ENCODE data around the gene SMAD6.

The SMAD6 gene

GRCh38 chr15:66734961-66735908, 33.2 kb downstream of the SMAD6 start:
- Mint-ChIP-seq H3K4me1 (no peaks in the 10 kb centered on the region), H3K9me3 (no peaks in the 10 kb centered on the region), H3K36me3 (ENCODE audit: insufficient read depth) (no peaks in the 10 kb centered on the region), H3K27me3 (peaks cover 15% of the 10 kb centered on the region), H3K4me3 (no peak overlapping the region), H3K27ac (ENCODE audit: low read depth) (no peak overlapping the region)
- DNase-seq (ENCODE audit: low spot score in 2 of 2), result no peak
- no peak for ATAC-seq (replicated peaks; ENCODE audit: extremely low read depth, poor library complexity, severe bottlenecking)

- Mint-ChIP-seq H3K27me3 (peaks cover 20% of the 10 kb centered on the region), H3K9me3 (no peaks in the 10 kb centered on the region), H3K4me1 (no peaks in the 10 kb centered on the region), H3K27ac (ENCODE audit: low read depth) (no peak overlapping the region), H3K36me3 (ENCODE audit: insufficient read depth) (no peaks in the 10 kb centered on the region), H3K4me3 (no peak overlapping the region)
- DNase-seq (ENCODE audit: low spot score in 2 of 2), result no peak
- ATAC-seq (replicated peaks; ENCODE audit: extremely low read depth, poor library complexity, severe bottlenecking), result no peak
Observed at GRCh38 chr15:66735909-66736305, 33.9 kb downstream of the SMAD6 start.

- ATAC-seq (replicated peaks; ENCODE audit: extremely low read depth, poor library complexity, severe bottlenecking) (no peak), DNase-seq (ENCODE audit: low spot score in 2 of 2) (no peak)
- H3K9me3 Mint-ChIP-seq, result no peaks in the 10 kb centered on the region
- H3K27me3 Mint-ChIP-seq, result peaks cover 20% of the 10 kb centered on the region
- H3K36me3 Mint-ChIP-seq (ENCODE audit: insufficient read depth), result no peaks in the 10 kb centered on the region
- no peak overlapping the region for H3K27ac Mint-ChIP-seq (ENCODE audit: low read depth)
- H3K4me3 Mint-ChIP-seq, result no peak overlapping the region
- H3K4me1 Mint-ChIP-seq, result no peaks in the 10 kb centered on the region
Observed at GRCh38 chr15:66737243-66738010, 35.4 kb downstream of the SMAD6 start.

DNA sequence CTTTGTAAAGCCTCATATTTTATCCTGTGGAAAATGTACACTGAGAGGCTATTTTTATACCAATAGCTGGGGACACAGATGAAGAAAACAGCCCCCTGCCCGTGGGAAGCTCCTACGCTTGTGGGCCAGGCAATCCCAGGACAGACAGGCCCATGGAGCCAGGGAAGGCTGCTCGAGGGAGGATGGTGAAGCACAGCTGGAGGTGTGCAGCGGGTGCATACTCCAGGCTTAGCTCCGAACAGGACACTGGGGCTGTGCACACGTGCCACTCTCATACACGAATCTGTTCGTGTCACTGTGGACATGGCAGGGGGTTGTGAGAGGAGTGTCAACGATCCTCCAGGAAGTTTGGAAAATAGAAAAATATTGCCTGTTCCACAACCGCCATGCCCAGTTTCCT, 36.1 kb downstream of the SMAD6 start:
- Mint-ChIP-seq H3K9me3 (no peaks in the 10 kb centered on the region), H3K36me3 (ENCODE audit: insufficient read depth) (no peaks in the 10 kb centered on the region), H3K4me3 (no peak overlapping the region), H3K4me1 (no peaks in the 10 kb centered on the region), H3K27me3 (peaks cover 20% of the 10 kb centered on the region), H3K27ac (ENCODE audit: low read depth) (no peak overlapping the region)
- ATAC-seq (replicated peaks; ENCODE audit: extremely low read depth, poor library complexity, severe bottlenecking) (no peak), DNase-seq (ENCODE audit: low spot score in 2 of 2) (no peak)

GRCh38 chr15:66738595-66738994, 36.6 kb downstream of the SMAD6 start:
- Mint-ChIP-seq H3K4me3 (no peak overlapping the region), H3K27me3 (peaks cover 20% of the 10 kb centered on the region)
- no peak for ATAC-seq (replicated peaks; ENCODE audit: extremely low read depth, poor library complexity, severe bottlenecking)

DNA sequence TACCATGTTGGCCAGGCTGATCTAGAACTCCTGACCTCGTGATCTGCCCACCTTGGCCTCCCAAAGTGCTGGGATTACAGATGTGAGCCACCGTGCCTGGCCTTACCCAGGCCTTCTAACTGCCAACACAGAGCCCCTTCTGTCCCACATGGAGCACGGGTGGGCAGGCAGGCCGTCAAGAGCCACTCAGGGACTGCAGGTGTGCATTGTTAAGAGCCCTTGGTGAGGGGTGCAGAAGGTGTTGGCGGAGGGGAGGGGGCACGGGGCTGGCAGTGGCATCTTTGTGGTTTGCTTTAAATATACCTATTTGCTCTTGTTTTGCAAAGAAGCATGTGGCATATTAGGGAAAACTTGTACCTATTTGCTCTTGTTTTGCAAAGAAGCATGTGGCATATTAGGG, 37.3 kb downstream of the SMAD6 start:
- no peak for ATAC-seq (replicated peaks; ENCODE audit: extremely low read depth, poor library complexity, severe bottlenecking)
- DNase-seq (ENCODE audit: low spot score in 2 of 2), result no peak
- no peak overlapping the region for H3K4me3 Mint-ChIP-seq
- H3K27ac Mint-ChIP-seq (ENCODE audit: low read depth), result no peak overlapping the region
- H3K27me3 Mint-ChIP-seq, result peaks cover 20% of the 10 kb centered on the region
- H3K9me3 Mint-ChIP-seq, result no peaks in the 10 kb centered on the region
- H3K4me1 Mint-ChIP-seq, result no peaks in the 10 kb centered on the region
- no peaks in the 10 kb centered on the region for H3K36me3 Mint-ChIP-seq (ENCODE audit: insufficient read depth)

More at GRCh38 chr15:66738595-66738994, 36.6 kb downstream of the SMAD6 start:
- no peak overlapping the region for H3K27ac Mint-ChIP-seq (ENCODE audit: low read depth)
- H3K36me3 Mint-ChIP-seq (ENCODE audit: insufficient read depth), result no peaks in the 10 kb centered on the region
- H3K4me1 Mint-ChIP-seq, result no peaks in the 10 kb centered on the region
- H3K9me3 Mint-ChIP-seq, result no peaks in the 10 kb centered on the region
- DNase-seq (ENCODE audit: low spot score in 2 of 2), result no peak

GRCh38 chr15:66740802-66741201, 38.8 kb downstream of the SMAD6 start:
- no peaks in the 10 kb centered on the region for H3K9me3 Mint-ChIP-seq
- no peak overlapping the region for H3K27ac Mint-ChIP-seq (ENCODE audit: low read depth)
- no peaks in the 10 kb centered on the region for H3K4me1 Mint-ChIP-seq
- no peak for DNase-seq (ENCODE audit: low spot score in 2 of 2)
- no peak overlapping the region for H3K4me3 Mint-ChIP-seq
- no peak for ATAC-seq (replicated peaks; ENCODE audit: extremely low read depth, poor library complexity, severe bottlenecking)
- peaks cover 19% of the 10 kb centered on the region for H3K27me3 Mint-ChIP-seq
- H3K36me3 Mint-ChIP-seq (ENCODE audit: insufficient read depth), result no peaks in the 10 kb centered on the region

DNA sequence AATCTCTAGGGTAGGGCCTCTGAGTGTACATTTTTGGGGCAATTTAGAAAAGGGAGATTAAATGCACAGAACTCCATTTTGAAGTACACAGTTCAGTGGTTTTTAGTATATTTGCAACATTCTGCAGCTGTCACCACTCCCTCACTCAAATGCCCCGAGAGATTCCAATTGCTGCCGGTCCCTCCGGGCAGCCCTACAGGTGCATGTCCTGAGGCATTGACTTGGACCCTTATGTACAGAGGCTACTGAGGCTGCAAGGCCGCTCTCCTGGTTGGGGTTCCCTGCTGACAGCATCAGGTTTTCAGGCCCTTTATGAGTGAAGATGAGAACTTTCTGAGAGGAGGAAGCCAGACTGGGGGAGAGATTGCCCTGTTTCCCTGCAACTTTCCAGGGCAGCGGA, 39.6 kb downstream of the SMAD6 start:
- ATAC-seq (replicated peaks; ENCODE audit: extremely low read depth, poor library complexity, severe bottlenecking), result no peak
- peaks cover 18% of the 10 kb centered on the region for H3K27me3 Mint-ChIP-seq
- no peak for DNase-seq (ENCODE audit: low spot score in 2 of 2)
- H3K9me3 Mint-ChIP-seq, result no peaks in the 10 kb centered on the region
- no peaks in the 10 kb centered on the region for H3K4me1 Mint-ChIP-seq
- no peak overlapping the region for H3K4me3 Mint-ChIP-seq
- H3K27ac Mint-ChIP-seq (ENCODE audit: low read depth), result no peak overlapping the region
- no peaks in the 10 kb centered on the region for H3K36me3 Mint-ChIP-seq (ENCODE audit: insufficient read depth)

GRCh38 chr15:66742286-66742685, 40.2 kb downstream of the SMAD6 start:
- ATAC-seq (replicated peaks; ENCODE audit: extremely low read depth, poor library complexity, severe bottlenecking) (no peak), DNase-seq (ENCODE audit: low spot score in 2 of 2) (no peak)
- H3K27ac Mint-ChIP-seq (ENCODE audit: low read depth), result no peak overlapping the region
- no peak overlapping the region for H3K4me3 Mint-ChIP-seq
- no peaks in the 10 kb centered on the region for H3K36me3 Mint-ChIP-seq (ENCODE audit: insufficient read depth)
- H3K4me1 Mint-ChIP-seq, result no peaks in the 10 kb centered on the region
- H3K27me3 Mint-ChIP-seq, result peaks cover 18% of the 10 kb centered on the region
- no peaks in the 10 kb centered on the region for H3K9me3 Mint-ChIP-seq

DNA sequence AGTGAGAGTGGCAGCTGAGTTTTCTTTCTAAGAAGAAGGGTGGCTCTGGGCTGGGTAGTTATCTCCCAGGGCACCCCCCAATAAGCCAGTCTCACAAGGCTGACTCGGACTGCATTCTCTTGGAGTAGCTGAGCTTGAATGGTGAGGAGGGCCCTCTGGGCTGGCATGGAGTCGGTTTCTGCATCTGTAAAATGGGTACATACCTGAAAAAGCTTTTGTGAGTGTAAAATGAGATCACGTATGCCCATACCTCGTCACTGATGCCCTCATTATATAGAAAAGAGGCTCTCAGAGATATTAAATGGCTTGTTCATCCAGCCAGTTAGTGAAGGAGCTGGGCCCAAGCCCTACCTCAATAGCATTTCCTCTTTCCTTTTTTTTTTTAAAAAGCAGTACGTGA, 41.2 kb downstream of the SMAD6 start:
- Mint-ChIP-seq H3K27me3 (peaks cover 27% of the 10 kb centered on the region), H3K4me3 (no peak overlapping the region), H3K36me3 (ENCODE audit: insufficient read depth) (no peaks in the 10 kb centered on the region), H3K27ac (ENCODE audit: low read depth) (no peak overlapping the region), H3K4me1 (no peaks in the 10 kb centered on the region), H3K9me3 (no peaks in the 10 kb centered on the region)
- ATAC-seq (replicated peaks; ENCODE audit: extremely low read depth, poor library complexity, severe bottlenecking), result no peak
- no peak for DNase-seq (ENCODE audit: low spot score in 2 of 2)

- Mint-ChIP-seq H3K9me3 (no peaks in the 10 kb centered on the region), H3K4me3 (no peak overlapping the region), H3K27me3 (peaks cover 30% of the 10 kb centered on the region), H3K4me1 (no peaks in the 10 kb centered on the region), H3K36me3 (ENCODE audit: insufficient read depth) (no peaks in the 10 kb centered on the region), H3K27ac (ENCODE audit: low read depth) (no peak overlapping the region)
- no peak for ATAC-seq (replicated peaks; ENCODE audit: extremely low read depth, poor library complexity, severe bottlenecking)
- no peak for DNase-seq (ENCODE audit: low spot score in 2 of 2)
Observed at GRCh38 chr15:66743703-66744536, 41.9 kb downstream of the SMAD6 start.

DNA sequence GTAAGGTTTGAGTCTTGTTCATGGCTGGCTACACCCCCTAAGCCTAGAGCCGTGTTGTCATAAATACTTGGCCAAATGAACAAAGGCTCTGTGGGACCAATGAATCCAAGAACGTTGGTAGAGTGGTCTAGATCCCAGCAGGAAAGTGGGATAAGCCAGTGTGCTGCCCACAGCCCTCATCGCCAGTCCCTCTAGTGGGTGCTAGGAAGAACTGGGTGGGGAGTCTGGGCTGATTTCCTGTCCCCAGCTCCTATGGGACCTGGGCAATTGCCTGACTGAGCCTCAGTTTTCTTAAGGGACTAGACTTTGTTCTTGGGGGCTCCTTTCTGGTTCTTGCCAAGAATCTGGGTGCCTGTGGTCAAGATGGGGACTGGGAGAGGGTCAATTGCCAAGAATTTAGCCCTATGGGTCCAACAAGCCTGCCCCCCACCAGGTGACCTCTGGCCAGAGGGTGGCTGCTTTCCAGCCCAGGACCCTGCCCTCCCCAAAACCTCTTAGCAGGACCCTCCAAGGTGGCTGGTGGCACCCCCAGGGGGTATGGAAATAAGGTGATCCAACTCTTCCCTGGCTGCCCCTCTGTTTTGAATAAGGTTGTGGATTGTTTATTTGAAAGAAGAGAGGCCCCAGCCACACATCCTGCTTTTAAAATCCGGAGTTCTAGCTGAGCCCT, 42.7 kb downstream of the SMAD6 start:
- Mint-ChIP-seq H3K4me3 (no peak overlapping the region), H3K27ac (ENCODE audit: low read depth) (no peak overlapping the region), H3K36me3 (ENCODE audit: insufficient read depth) (no peaks in the 10 kb centered on the region), H3K4me1 (no peaks in the 10 kb centered on the region), H3K27me3 (peaks cover 37% of the 10 kb centered on the region), H3K9me3 (no peaks in the 10 kb centered on the region)
- ATAC-seq (replicated peaks; ENCODE audit: extremely low read depth, poor library complexity, severe bottlenecking) (no peak), DNase-seq (ENCODE audit: low spot score in 2 of 2) (no peak)
